K562 (cell line): ENCODE measurements around the gene PMEPA1. TPM values are rescaled to one million over a fixed set of nuclear protein-coding genes. Genes with fewer than 3 reads are reported as not detected.

ENCODE experiments used
- ATAC-seq: fragments of 200-7000 bp; cut with Tn5 transposase; 3 replicates; pipeline ENCODE4 v1.9.1; 2020; ENCODE audit warnings: moderate library complexity
- BruUV-seq: library from RNA; stranded (reverse); fragments of 400-500 nt; replicated peaks from 2 replicates; lab custom pipeline; 2021; lab: Mats Ljungman, UMichigan
- CTCF ChIA-PET: fragments of 300-600 bp; formaldehyde crosslinking; extraction: SDS; loops from one replicate; lab custom pipeline; 2021; ENCODE audit warnings: low intra/inter-chr PET ratio; lab: Yijun Ruan, JAX
- POLR2A ChIA-PET: fragments of 300-600, 350-650 bp; sonication (Branson Sonifier 250); formaldehyde crosslinking; extraction: SDS; loops from one replicate; lab custom pipeline; 2021; ENCODE audit warnings: antibody characterized with exemption, inconsistent platforms; lab: Yijun Ruan, JAX
- DNase-seq, 4 experiments: peaks; one replicate each; pipeline versions ENCODE4 v3.0.0 to v3.0.0-alpha.2; 2011 to 2018; ENCODE audit warnings: low spot score in 3 of 4, mixed read lengths in 3 of 4; ENCODE audit errors: extremely low read depth in 1 of 4
- FAIRE-seq: peaks from 2 replicates; lab custom pipeline; 2011; peaks lifted over from hg19 to GRCh38; lab: Jason Lieb, UNC
- H2AFZ ChIP-seq: 2 replicates; pipeline ENCODE4 v1.6.0; 2011; ENCODE audit warnings: low read depth, low read length, control low read depth, inconsistent platforms
- H3K27ac ChIP-seq: fragments of 200-600 bp; 3 replicates; pipeline ENCODE4 v1.8.0; 2011; ENCODE audit warnings: low read depth, mild to moderate bottlenecking, control low read depth, inconsistent platforms, low read length, moderate library complexity, mixed read lengths; ENCODE audit errors: extremely low read depth
- H3K27me3 ChIP-seq, 2 experiments: fragments of 300-600 bp in 1 of 2; 2 replicates in 1 of 2; 3 replicates in 1 of 2; pipeline versions ENCODE4 v1.6.0 to v1.8.0; 2011; ENCODE audit warnings: inconsistent platforms in 2 of 2, low read length in 2 of 2, mild to moderate bottlenecking in 1 of 2, mixed read lengths in 1 of 2, moderate library complexity in 1 of 2; ENCODE audit not compliant: control insufficient read depth in 2 of 2, insufficient read depth in 2 of 2
- H3K36me3 ChIP-seq: fragments of 300-600 bp; 3 replicates; pipeline ENCODE4 v1.8.0; 2011; ENCODE audit warnings: mild to moderate bottlenecking, low read length, inconsistent platforms; ENCODE audit not compliant: control insufficient read depth, insufficient read depth
- H3K4me1 ChIP-seq, 2 experiments: fragments of 200-600 bp in 1 of 2; replicated peaks in 1 of 2; 2 replicates in 1 of 2; 3 replicates in 1 of 2; pipeline versions ENCODE4 v1.5.1 to v1.8.0; 2011; ENCODE audit warnings: inconsistent platforms in 2 of 2, low read length in 2 of 2, mild to moderate bottlenecking in 1 of 2, mixed read lengths in 1 of 2, moderate library complexity in 1 of 2; ENCODE audit not compliant: control insufficient read depth in 2 of 2, insufficient read depth in 2 of 2
- H3K4me2 ChIP-seq: 2 replicates; pipeline ENCODE4 v1.6.1; 2011; ENCODE audit warnings: low read length, control low read depth, inconsistent platforms, mixed read lengths; ENCODE audit not compliant: insufficient read depth
- H3K4me3 ChIP-seq: fragments of 200-600 bp; sonication (generic), shearing (Covaris generic); 2 replicates; pipeline ENCODE4 v1.5.1; 2016; ENCODE audit warnings: control low read depth, inconsistent platforms
- H3K79me2 ChIP-seq: fragments of 200-600 bp; 3 replicates; pipeline ENCODE4 v1.8.0; 2011; ENCODE audit warnings: low read length, inconsistent platforms; ENCODE audit not compliant: control insufficient read depth, insufficient read depth
- H3K9ac ChIP-seq, 2 experiments: 2 replicates each; pipeline versions ENCODE4 v1.6.0 to v1.6.1; 2011; ENCODE audit warnings: low read depth in 2 of 2, low read length in 2 of 2, control low read depth in 1 of 2, inconsistent platforms in 1 of 2, mild to moderate bottlenecking in 1 of 2, mixed read lengths in 1 of 2; ENCODE audit not compliant: insufficient read depth in 1 of 2
- H3K9me1 ChIP-seq: one replicate; pipeline ENCODE4 v1.6.0; 2011; ENCODE audit warnings: inconsistent platforms, mild to moderate bottlenecking, low read length, moderate library complexity; ENCODE audit not compliant: control insufficient read depth, insufficient read depth
- H3K9me3 ChIP-seq: replicated peaks from 2 replicates; pipeline ENCODE4 v1.5.1; 2011; ENCODE audit warnings: low read depth, low read length, inconsistent platforms; ENCODE audit not compliant: control insufficient read depth, insufficient read depth
- H4K20me1 ChIP-seq: replicated peaks from 2 replicates; pipeline ENCODE4 v1.6.1; 2011; ENCODE audit warnings: low read length, inconsistent platforms, mixed read lengths; ENCODE audit not compliant: control insufficient read depth, insufficient read depth
- ARID3B ChIP-seq: fragments of 250-450 bp; sonication (Bioruptor Pico); IDR thresholded peaks from 2 replicates; pipeline ENCODE4 v1.4.0; 2020; ENCODE audit warnings: borderline replicate concordance
- BRCA1 ChIP-seq, 2 experiments: fragments of 450-650 bp in 1 of 2; sonication (generic) in 1 of 2; formaldehyde crosslinking in 1 of 2; IDR thresholded peaks; 2 replicates each; pipeline versions ENCODE4 v1.5.0 to v1.6.1; 2017 to 2020; ENCODE audit warnings: mild to moderate bottlenecking in 1 of 2, missing genetic modification reagents in 1 of 2
- ETV5 ChIP-seq: sonication (generic); formaldehyde crosslinking; IDR thresholded peaks from 2 replicates; pipeline ENCODE4 v1.4.0; 2020; ENCODE audit warnings: low read depth, mild to moderate bottlenecking, missing genetic modification reagents
- FOSL1 ChIP-seq: fragments of 200-800 bp; sonication (Bioruptor generic); conservative IDR thresholded peaks from 2 replicates; pipeline ENCODE4 v1.6.1; 2016; ENCODE audit warnings: missing genetic modification characterization, missing compliant biosample characterization
- L3MBTL2 ChIP-seq: fragments of 450-650 bp; IDR thresholded peaks from 2 replicates; pipeline ENCODE4 v1.6.1; 2016; ENCODE audit warnings: mild to moderate bottlenecking, moderate library complexity
- LEF1 ChIP-seq: fragments of 450-650 bp; IDR thresholded peaks from 2 replicates; pipeline ENCODE4 v1.6.1; 2016; ENCODE audit warnings: mild to moderate bottlenecking
- MXI1 ChIP-seq: IDR thresholded peaks from 2 replicates; pipeline ENCODE4 v1.6.1; 2011; ENCODE audit warnings: low read depth, mild to moderate bottlenecking, improper control_type of control experiment, low read length
- PBX2 ChIP-seq, 2 experiments: IDR thresholded peaks in 1 of 2; conservative IDR thresholded peaks in 1 of 2; 2 replicates each; pipeline ENCODE4 v1.6.1; 2016; ENCODE audit warnings: low read depth in 2 of 2, mild to moderate bottlenecking in 1 of 2, missing compliant biosample characterization in 1 of 2, missing genetic modification characterization in 1 of 2, moderate library complexity in 1 of 2
- PPARD ChIP-seq: fragments of 250-450 bp; sonication (Bioruptor Pico); IDR thresholded peaks from 2 replicates; pipeline ENCODE4 v1.8.0; 2022; ENCODE audit warnings: inconsistent platforms, mild to moderate bottlenecking, moderate library complexity
- PREB ChIP-seq: sonication (generic); formaldehyde crosslinking; IDR thresholded peaks from 2 replicates; pipeline ENCODE4 v1.8.1; 2023; ENCODE audit warnings: mild to moderate bottlenecking, missing genetic modification reagents
- USF2 ChIP-seq: sonication (generic); formaldehyde crosslinking; IDR thresholded peaks from 2 replicates; pipeline ENCODE4 v1.5.0; 2020; ENCODE audit warnings: missing genetic modification reagents
- ZNF134 ChIP-seq: fragments of 250-450 bp; sonication (Bioruptor Pico); conservative IDR thresholded peaks from 2 replicates; pipeline ENCODE4 v1.4.0; 2020
- ZNF41 ChIP-seq: fragments of 250-450 bp; sonication (Bioruptor Pico); conservative IDR thresholded peaks from 2 replicates; pipeline ENCODE4 v1.4.0; 2020; ENCODE audit warnings: mild to moderate bottlenecking
- ZNF780A ChIP-seq: fragments of 250-450 bp; sonication (Bioruptor Pico); IDR thresholded peaks from 2 replicates; pipeline ENCODE4 v1.5.0; 2021; ENCODE audit warnings: mild to moderate bottlenecking
- WGBS: fragments of 100-300 bp; shearing (Covaris generic); methylation state at CpG from one replicate; pipeline ENCODE4 v1.1.6; 2016; ENCODE audit warnings: low coverage, mixed read lengths; ENCODE audit not compliant: insufficient coverage; ENCODE audit errors: missing lambda C conversion rate; 5-methylcytosine and 5-hydroxymethylcytosine counted together
- in situ Hi-C: fragments of 300-500 bp; cut with MboI; formaldehyde crosslinking; loops from 4 replicates; pipeline ENCODE4 v1.15.0; 2018; ENCODE audit warnings: inconsistent platforms, mixed read lengths
- intact Hi-C: fragments of 100-400 bp; cut with micrococcal nuclease; formaldehyde crosslinking; loops from 2 replicates; pipeline ENCODE4 v1.14.2; 2022
- polyA plus RNA-seq, 8 experiments: library from polyadenylated mRNA; depleted of rRNA in 4 of 8; stranded (reverse) in 5 of 8; unstranded in 3 of 8; fragments of >200 nt; fragmentation: Nextera tagmentation in 2 of 8; fragmentation: Illumina TruSeq in 1 of 8; extraction: Ambion mirVana in 2 of 8; extraction: Trizol in 1 of 8; gene quantifications; 2 replicates each; pipeline versions ENCODE4 v1.2.1 to v1.2.3, GENCODE V29; 2011 to 2014; ENCODE audit warnings: inconsistent platforms in 1 of 8, missing spikeins in 1 of 8
- total RNA-seq, 7 experiments: library from RNA; depleted of rRNA in 6 of 7; stranded (reverse); fragments of >200 nt in 6 of 7; fragmentation: Illumina TruSeq in 2 of 7; extraction: Trizol in 2 of 7; gene quantifications; 2 replicates each; pipeline versions ENCODE4 v1.2.1 to v1.2.3, GENCODE V29; 2011 to 2021; ENCODE audit warnings: low replicate concordance in 1 of 7

Gene PMEPA1
- total and polyA plus RNA-seq, 9 of the 15 experiments (the other 6 are each of a cell fraction or from before 2014, with no cell fraction given): 0.16 TPM; not detected in 8

GRCh38 chr20:57677584-57677982 lies 32.2 kb downstream of the PMEPA1 start:
- Histone ChIP-seq H3K4me1 (no peaks in the 10 kb centered on the region), H2AFZ (no peak overlapping the region), H3K79me2 (no peaks in the 10 kb centered on the region), H3K36me3 (no peaks in the 10 kb centered on the region), H3K9ac (no peak overlapping the region), H3K27me3 (peaks cover 60 to 95% of the 10 kb centered on the region in 2 experiments; a peak in 4 of 5 replicates), H3K4me3 (no peak overlapping the region), H3K9me1 (peaks cover 3% of the 10 kb centered on the region), H3K4me2 (no peak overlapping the region), H4K20me1 (no peaks in the 10 kb centered on the region; the same call in 1 of the 2 replicates), H3K27ac (no peak overlapping the region), H3K9me3 (no peaks in the 10 kb centered on the region)
- ChIA-PET POLR2A (no interaction called here), CTCF (no interaction called here)
- no peak for FAIRE-seq
- in situ Hi-C loops: no loop called here
- no peak for DNase-seq
- 2% methylated on average over 5 of the region's 5 CpGs for WGBS
- ATAC-seq: no peak
- BruUV-seq: no TSS peak
- intact Hi-C loops: no loop called here
- TF ChIP-seq ZNF41 (no peak), FOSL1 (tag) (no peak), ZNF780A (CRISPR knock-in tag) (no peak), L3MBTL2 (no peak), MXI1 (no peak), USF2 (CRISPR knock-in tag) (no peak), BRCA1 (IDR thresholded peaks at IDR 0.05) (no peak), BRCA1 (CRISPR knock-in tag; IDR thresholded peaks at IDR 0.05) (no peak), PREB (no peak), PBX2 (CRISPR knock-in tag; IDR thresholded peaks at IDR 0.05; ENCODE audit: low read depth) (no peak), PBX2 (tag; conservative IDR thresholded peaks at IDR 0.05; ENCODE audit: low read depth) (no peak), ETV5 (CRISPR knock-in tag) (no peak), ARID3B (CRISPR knock-in tag) (no peak), LEF1 (no peak), ZNF134 (CRISPR knock-in tag) (no peak), PPARD (no peak)
